Smooth muscle cell (in vitro differentiated cells): ENCODE results near the gene RRH. TPM values are rescaled to one million over a fixed set of nuclear protein-coding genes. Genes with fewer than 3 reads are reported as not detected.

Experiments used
- DNase-seq: peaks from one replicate; lab custom pipeline; 2025; ENCODE audit not compliant: unreplicated experiment; lab: John Stamatoyannopoulos, UW
- H2AFZ ChIP-seq: fragments of 200-600 bp; sonication (generic); 2 replicates; pipeline ENCODE4 v1.6.0; 2016; ENCODE audit warnings: antibody characterized with exemption, low read depth, mild to moderate bottlenecking
- H3F3A ChIP-seq: fragments of 200-600 bp; sonication (generic); 2 replicates; pipeline ENCODE4 v1.6.0; 2017; ENCODE audit warnings: antibody characterized with exemption, low read depth
- H3K27ac ChIP-seq: fragments of 200-600 bp; sonication (generic); 2 replicates; pipeline ENCODE4 v1.5.1; 2016; ENCODE audit warnings: low read depth, mild to moderate bottlenecking
- H3K27me3 ChIP-seq: fragments of 200-600 bp; sonication (generic); 2 replicates; pipeline ENCODE4 v1.6.1; 2016; ENCODE audit warnings: low read depth, mild to moderate bottlenecking
- H3K36me3 ChIP-seq: fragments of 200-600 bp; sonication (generic); 2 replicates; pipeline ENCODE4 v1.5.1; 2016; ENCODE audit warnings: low read depth
- H3K4me1 ChIP-seq: fragments of 200-600 bp; sonication (generic); 2 replicates; pipeline ENCODE4 v1.5.1; 2016; ENCODE audit warnings: low read depth
- H3K4me2 ChIP-seq: fragments of 200-600 bp; sonication (generic); 2 replicates; pipeline ENCODE4 v1.6.0; 2016; ENCODE audit warnings: mild to moderate bottlenecking
- H3K4me3 ChIP-seq: fragments of 200-600 bp; sonication (generic); 2 replicates; pipeline ENCODE4 v1.5.1; 2016; ENCODE audit warnings: mild to moderate bottlenecking
- H3K79me2 ChIP-seq: fragments of 200-600 bp; sonication (generic); 2 replicates; pipeline ENCODE4 v1.6.0; 2016; ENCODE audit warnings: low read depth, mild to moderate bottlenecking
- H3K9ac ChIP-seq: fragments of 200-600 bp; sonication (generic); 2 replicates; pipeline ENCODE4 v1.6.0; 2016; ENCODE audit warnings: low read depth
- H3K9me3 ChIP-seq: fragments of 200-600 bp; sonication (generic); replicated peaks from 2 replicates; pipeline ENCODE4 v1.5.1; 2016; ENCODE audit warnings: low read depth
- H4K20me1 ChIP-seq: fragments of 200-600 bp; sonication (generic); 2 replicates; pipeline ENCODE4 v1.6.0; 2016; ENCODE audit warnings: low read depth
- WGBS: methylation state at CpG from one replicate; pipeline ENCODE4 v1.1.7; 2016; ENCODE audit warnings: low lambda C conversion rate; 5-methylcytosine and 5-hydroxymethylcytosine counted together
- polyA plus RNA-seq: library from polyadenylated mRNA; unstranded; fragments of >200 nt; fragmentation: Nextera tagmentation; extraction: Ambion mirVana; gene quantifications from 2 replicates; pipeline ENCODE4 v1.2.1, GENCODE V29; 2016
- total RNA-seq: library from RNA; depleted of rRNA; stranded (reverse); fragments of >200 nt; gene quantifications from 2 replicates; pipeline ENCODE4 v1.2.3, GENCODE V29; 2014
- TF ChIP-seq, protein P1 (sequence below): fragments of 200-600 bp; sonication (generic); IDR thresholded peaks from 2 replicates; pipeline ENCODE4 v1.5.1; 2017; ENCODE audit warnings: borderline replicate concordance, mild to moderate bottlenecking, antibody characterized with exemption; ENCODE audit not compliant: insufficient read depth, poor library complexity, severe bottlenecking

The RRH gene
- total and polyA plus RNA-seq, 2 experiments from 2014 or later, result not detected

DNA sequence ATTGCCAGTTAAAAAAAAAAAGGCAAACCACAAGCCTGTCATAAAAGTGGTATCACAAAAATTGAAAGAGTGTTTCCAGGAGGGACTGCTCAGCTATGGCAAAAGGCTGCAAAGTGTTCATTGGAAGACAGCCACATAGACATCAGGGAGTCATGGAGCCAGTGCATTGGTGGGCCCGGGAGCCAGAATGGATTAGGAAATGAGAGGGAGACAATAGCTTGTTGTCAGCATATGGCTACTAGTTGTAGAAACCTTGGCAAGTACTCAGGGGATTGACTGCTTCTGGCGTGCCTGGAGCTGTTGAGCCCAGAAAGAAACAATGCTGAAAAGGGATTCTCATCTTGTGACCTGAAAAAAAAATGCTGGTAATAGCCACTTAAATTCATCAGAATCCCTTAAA, 7.2 kb upstream of the RRH start:
- TF ChIP-seq, protein P1, sequence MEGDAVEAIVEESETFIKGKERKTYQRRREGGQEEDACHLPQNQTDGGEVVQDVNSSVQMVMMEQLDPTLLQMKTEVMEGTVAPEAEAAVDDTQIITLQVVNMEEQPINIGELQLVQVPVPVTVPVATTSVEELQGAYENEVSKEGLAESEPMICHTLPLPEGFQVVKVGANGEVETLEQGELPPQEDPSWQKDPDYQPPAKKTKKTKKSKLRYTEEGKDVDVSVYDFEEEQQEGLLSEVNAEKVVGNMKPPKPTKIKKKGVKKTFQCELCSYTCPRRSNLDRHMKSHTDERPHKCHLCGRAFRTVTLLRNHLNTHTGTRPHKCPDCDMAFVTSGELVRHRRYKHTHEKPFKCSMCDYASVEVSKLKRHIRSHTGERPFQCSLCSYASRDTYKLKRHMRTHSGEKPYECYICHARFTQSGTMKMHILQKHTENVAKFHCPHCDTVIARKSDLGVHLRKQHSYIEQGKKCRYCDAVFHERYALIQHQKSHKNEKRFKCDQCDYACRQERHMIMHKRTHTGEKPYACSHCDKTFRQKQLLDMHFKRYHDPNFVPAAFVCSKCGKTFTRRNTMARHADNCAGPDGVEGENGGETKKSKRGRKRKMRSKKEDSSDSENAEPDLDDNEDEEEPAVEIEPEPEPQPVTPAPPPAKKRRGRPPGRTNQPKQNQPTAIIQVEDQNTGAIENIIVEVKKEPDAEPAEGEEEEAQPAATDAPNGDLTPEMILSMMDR, result no peak
- Histone ChIP-seq H3K9ac (no peak overlapping the region), H3K4me1 (peaks cover 9% of the 10 kb centered on the region), H3K9me3 (no peaks in the 10 kb centered on the region), H4K20me1 (no peaks in the 10 kb centered on the region), H3F3A (peaks cover 5% of the 10 kb centered on the region), H3K27ac (no peak overlapping the region), H3K27me3 (no peaks in the 10 kb centered on the region), H3K79me2 (peaks cover 42% of the 10 kb centered on the region), H3K4me3 (no peak overlapping the region), H2AFZ (no peak overlapping the region), H3K36me3 (peaks cover 13% of the 10 kb centered on the region), H3K4me2 (no peak overlapping the region)
- WGBS, result 94% methylated on average over 2 of the region's 2 CpGs
- DNase-seq, result no peak

DNA sequence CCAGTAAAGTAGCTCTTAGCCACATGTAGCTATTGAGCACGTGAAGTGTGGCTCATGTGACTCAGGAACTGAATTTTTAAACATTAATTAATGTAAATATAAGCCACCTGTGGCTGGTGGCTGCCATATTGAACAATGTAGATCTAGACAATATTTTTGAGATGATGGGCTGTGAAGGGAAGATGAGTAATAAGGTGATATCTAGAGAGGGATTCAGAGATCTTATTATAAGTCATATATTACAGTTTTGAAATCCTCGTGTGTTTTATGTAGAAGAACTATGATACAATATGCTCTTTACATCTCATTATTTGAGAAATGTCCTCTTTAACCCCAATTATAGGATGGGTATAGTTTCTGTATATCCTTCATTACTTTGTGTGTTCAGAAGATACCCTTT, 6.6 kb upstream of the RRH start:
- no peak overlapping the region for H3K4me2 ChIP-seq

DNA sequence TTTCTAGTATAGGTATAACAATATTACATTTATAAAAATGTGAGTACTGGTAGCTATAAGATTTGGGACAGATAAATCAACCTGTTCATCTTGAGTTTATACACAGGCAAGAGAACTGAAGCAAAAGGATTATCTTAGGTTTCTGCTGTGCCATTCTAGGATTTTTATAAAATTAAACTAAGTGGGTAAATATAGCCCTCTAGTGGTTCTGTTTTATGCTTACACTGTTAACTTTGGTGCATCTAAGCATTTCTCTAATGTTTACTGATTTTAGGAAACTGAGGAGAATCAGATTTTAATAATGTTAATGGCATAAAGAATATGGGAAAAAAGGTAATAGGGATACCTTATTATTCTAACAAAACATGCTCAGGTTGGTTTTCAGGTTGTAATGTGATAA, 1.1 kb upstream of the RRH start:
- no peaks in the 10 kb centered on the region for H3K9me3 ChIP-seq
- no peaks in the 10 kb centered on the region for H3K4me1 ChIP-seq
- no peak overlapping the region for H3K9ac ChIP-seq
- H3K27me3 ChIP-seq, result no peaks in the 10 kb centered on the region
- TF ChIP-seq, protein P1, result peak; percentile 59
- H3F3A ChIP-seq, result peaks cover 5% of the 10 kb centered on the region
- no peak overlapping the region for H3K4me2 ChIP-seq
- no peak overlapping the region for H3K27ac ChIP-seq
- no peaks in the 10 kb centered on the region for H3K79me2 ChIP-seq
- H3K36me3 ChIP-seq, result peaks cover 18% of the 10 kb centered on the region
- H4K20me1 ChIP-seq, result no peaks in the 10 kb centered on the region
- H2AFZ ChIP-seq, result no peak overlapping the region
- H3K4me3 ChIP-seq, result no peak overlapping the region
- no peak for DNase-seq

More for the DNA sequence above, 6.6 kb upstream of the RRH start:
- 95% methylated on average over 2 of the region's 2 CpGs for WGBS
- no peak overlapping the region for H2AFZ ChIP-seq
- no peaks in the 10 kb centered on the region for H3K9me3 ChIP-seq
- TF ChIP-seq, protein P1, result no peak
- H3K36me3 ChIP-seq, result peaks cover 13% of the 10 kb centered on the region
- H3F3A ChIP-seq, result peaks cover 5% of the 10 kb centered on the region
- H3K4me1 ChIP-seq, result peaks cover 9% of the 10 kb centered on the region
- H3K27me3 ChIP-seq, result no peaks in the 10 kb centered on the region
- no peak overlapping the region for H3K9ac ChIP-seq
- H3K79me2 ChIP-seq, result peaks cover 35% of the 10 kb centered on the region
- H3K4me3 ChIP-seq, result no peak overlapping the region
- no peak for DNase-seq
- no peaks in the 10 kb centered on the region for H4K20me1 ChIP-seq
- no peak overlapping the region for H3K27ac ChIP-seq

DNA sequence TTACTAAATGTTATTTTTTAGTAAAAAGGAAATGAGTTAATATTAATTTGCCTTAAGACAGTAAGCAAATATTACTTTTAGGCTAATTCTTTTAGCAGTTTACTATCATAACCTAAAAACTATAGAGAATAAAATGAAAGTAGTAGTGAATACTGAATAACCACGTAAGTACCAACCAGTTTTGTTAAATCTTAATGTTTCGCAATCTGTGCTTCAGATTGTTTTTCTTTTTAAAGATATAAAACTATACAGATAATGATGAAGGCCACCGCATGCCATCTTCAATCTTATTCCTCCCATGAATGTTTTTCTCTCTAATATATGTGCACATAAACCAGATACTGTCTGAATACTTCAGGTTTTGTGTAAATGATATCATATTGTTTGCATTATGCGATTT, 6.0 kb downstream of the RRH start:
- Histone ChIP-seq H3K4me1 (no peaks in the 10 kb centered on the region), H3K4me3 (no peak overlapping the region), H3K4me2 (no peak overlapping the region), H4K20me1 (no peaks in the 10 kb centered on the region), H3K27ac (no peak overlapping the region), H3K9me3 (no peaks in the 10 kb centered on the region), H3K27me3 (no peaks in the 10 kb centered on the region), H3F3A (no peaks in the 10 kb centered on the region), H3K79me2 (no peaks in the 10 kb centered on the region), H3K9ac (no peak overlapping the region), H2AFZ (no peak overlapping the region), H3K36me3 (no peaks in the 10 kb centered on the region)
- TF ChIP-seq, protein P1, result no peak
- 100% methylated on average over 4 of the region's 4 CpGs for WGBS
- no peak for DNase-seq
